Urinary bladder (tissue), 4 donors: ENCODE measurements around the gene RRAGC. TPM values are rescaled to one million over a fixed set of nuclear protein-coding genes. Genes with fewer than 3 reads are reported as not detected.

ENCODE experiments used
- DNase-seq: peaks from one replicate; pipeline ENCODE4 v3.0.0-alpha.2; 2015; ENCODE audit errors: extremely low spot score
- H3K27ac ChIP-seq: one replicate; pipeline ENCODE4 v1.5.1; 2013; ENCODE audit warnings: low read depth, mild to moderate bottlenecking, moderate library complexity
- H3K36me3 ChIP-seq: one replicate; pipeline ENCODE4 v1.6.1; 2013; ENCODE audit warnings: mild to moderate bottlenecking, moderate library complexity; ENCODE audit not compliant: insufficient read depth
- H3K4me1 ChIP-seq: one replicate; pipeline ENCODE4 v1.6.1; 2013; ENCODE audit warnings: mild to moderate bottlenecking, moderate library complexity; ENCODE audit not compliant: insufficient read depth
- H3K4me3 ChIP-seq: one replicate; pipeline ENCODE4 v1.5.1; 2013; ENCODE audit warnings: low read depth, low read length
- WGBS: extraction: QIAGEN DNeasy Blood & Tissue Kit; methylation state at CpG from one replicate; pipeline ENCODE4 v1.1.7; 2013; 5-methylcytosine and 5-hydroxymethylcytosine counted together
- polyA plus RNA-seq: library from polyadenylated mRNA; stranded (reverse); fragments of 200-250 nt; gene quantifications from one replicate; pipeline ENCODE4 v1.2.3, GENCODE V29; 2013
- small RNA-seq: library from RNA; depleted of rRNA; stranded (forward); fragments of <200 nt; gene quantifications from one replicate; pipeline ENCODE3, GENCODE V24; 2014
- total RNA-seq: library from RNA; depleted of rRNA; stranded (reverse); fragments of >200 nt; gene quantifications from one replicate; pipeline ENCODE4 v1.2.3, GENCODE V29; 2014
- donor health status: healthy with polysubstance abuse.
- donor health status: healthy.

RRAGC gene
- total and polyA plus RNA-seq, 2 donors, result 25.3 to 29.2 TPM

GRCh38 chr1:38793299-38793698, 66.3 kb downstream of the RRAGC start:
- no peak for DNase-seq
- H3K27ac ChIP-seq, result no peak overlapping the region
- H3K36me3 ChIP-seq, result no peaks in the 10 kb centered on the region
- no peaks in the 10 kb centered on the region for H3K4me1 ChIP-seq
- H3K4me3 ChIP-seq, result no peak overlapping the region

DNA sequence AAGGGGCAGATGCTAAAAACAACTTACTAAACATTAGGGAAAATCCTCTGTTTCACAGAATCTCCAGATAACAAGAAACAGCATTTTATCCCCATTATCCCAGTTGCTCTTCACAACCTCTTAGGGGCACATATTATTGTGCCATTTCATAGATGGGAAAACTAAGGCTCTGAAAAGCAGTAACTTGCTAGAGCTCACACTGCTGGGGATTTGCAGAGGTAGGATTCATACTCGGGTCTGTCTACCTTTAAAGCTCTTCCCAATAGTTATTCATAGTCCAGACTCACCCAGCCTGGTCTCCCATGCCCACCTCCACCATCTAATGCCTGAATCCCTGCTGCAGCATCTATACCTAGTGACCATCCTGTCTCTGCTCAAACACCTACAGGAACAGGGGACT, 67.7 kb downstream of the RRAGC start:
- Histone ChIP-seq H3K27ac (no peak overlapping the region), H3K36me3 (no peaks in the 10 kb centered on the region), H3K4me3 (no peak overlapping the region), H3K4me1 (no peaks in the 10 kb centered on the region)
- 54% methylated on average over 1 of the region's 1 CpG for WGBS
- DNase-seq, result no peak

GRCh38 chr1:38791164-38791515, 68.4 kb downstream of the RRAGC start:
- Histone ChIP-seq H3K27ac (no peak overlapping the region), H3K4me3 (no peak overlapping the region), H3K36me3 (no peaks in the 10 kb centered on the region), H3K4me1 (no peaks in the 10 kb centered on the region)
- no peak for DNase-seq

- H3K4me3 ChIP-seq, result no peak overlapping the region
- no peak overlapping the region for H3K27ac ChIP-seq
- DNase-seq, result no peak
- no peaks in the 10 kb centered on the region for H3K36me3 ChIP-seq
- H3K4me1 ChIP-seq, result no peaks in the 10 kb centered on the region
- WGBS, result 84% methylated on average over 6 of the region's 6 CpGs
Observed at GRCh38 chr1:38790422-38791163, 69.0 kb downstream of the RRAGC start.

- WGBS, result 43% methylated on average over 5 of the region's 5 CpGs
- no peaks in the 10 kb centered on the region for H3K36me3 ChIP-seq
- DNase-seq, result no peak
- H3K4me3 ChIP-seq, result no peak overlapping the region
- H3K27ac ChIP-seq, result no peak overlapping the region
- H3K4me1 ChIP-seq, result no peaks in the 10 kb centered on the region
Observed at GRCh38 chr1:38789498-38790169, 69.9 kb downstream of the RRAGC start.

DNA sequence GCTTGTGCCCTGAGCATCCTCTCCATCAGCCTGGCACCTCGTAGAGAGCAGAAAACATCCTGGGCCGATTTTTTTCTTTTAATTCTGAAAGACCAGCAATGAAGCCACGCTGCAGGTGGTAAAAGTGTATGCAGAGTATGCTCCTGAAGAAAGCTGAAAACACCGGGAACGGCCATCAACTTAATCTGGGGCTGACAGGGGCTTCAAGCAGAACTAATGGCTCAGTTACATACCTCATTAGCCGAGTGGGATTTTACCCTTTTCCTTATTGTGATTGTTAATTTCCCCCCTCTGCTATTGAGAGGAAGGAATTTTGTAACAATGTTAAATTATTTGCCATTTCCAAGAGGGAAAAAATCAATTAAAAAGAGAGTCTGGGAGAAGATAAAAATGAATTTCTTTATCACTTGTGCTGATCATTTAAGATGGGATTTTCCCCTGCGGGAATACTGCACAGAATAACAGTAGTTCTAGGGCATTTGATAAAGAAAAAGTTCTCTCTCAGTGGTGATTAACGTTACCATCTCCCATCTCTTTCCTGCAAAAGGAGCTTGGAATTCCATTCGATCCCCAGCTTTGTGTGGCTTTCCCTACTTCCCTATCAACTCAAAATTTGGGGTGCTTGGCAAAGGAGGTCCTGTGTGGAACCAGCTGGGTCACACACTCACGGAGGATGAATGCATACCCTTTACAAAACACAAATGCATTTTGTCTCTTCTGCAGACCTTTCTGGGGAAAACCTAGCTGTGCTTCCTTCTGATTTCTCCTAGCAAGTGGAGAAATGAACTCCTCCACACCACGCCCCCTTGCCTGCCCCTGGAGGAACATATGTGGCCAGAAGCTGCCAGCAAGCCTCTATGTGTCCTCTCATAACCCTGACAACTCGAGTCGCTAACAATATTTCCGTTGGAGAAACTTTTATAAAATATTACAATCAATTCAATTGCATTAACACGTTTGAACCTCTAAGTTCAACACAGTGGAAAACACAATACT, 70.9 kb downstream of the RRAGC start:
- Histone ChIP-seq H3K4me1 (no peaks in the 10 kb centered on the region), H3K27ac (no peak overlapping the region), H3K36me3 (no peaks in the 10 kb centered on the region), H3K4me3 (no peak overlapping the region)
- DNase-seq, result no peak
- 45% methylated on average over 15 of the region's 15 CpGs for WGBS

Small RNA genes within 50 kb of the gene (small RNA-seq; reads per million reads assigned to genes)
- not detected for gene GJA9-MYCBP

Other genes starting within 250 kb of the RRAGC start
- 17.2 TPM for gene MYCBP, start 13.6 kb upstream of the RRAGC start, total RNA-seq
- gene MYCBP, start 13.6 kb upstream of the RRAGC start, polyA plus RNA-seq, result 14.3 TPM
- 0.16 TPM for gene GJA9, start 21.8 kb upstream of the RRAGC start, total RNA-seq
- not detected for gene GJA9, start 21.8 kb upstream of the RRAGC start, polyA plus RNA-seq
- 6.3 TPM for gene RHBDL2, start 82.1 kb upstream of the RRAGC start, total RNA-seq
- 2.9 TPM for gene RHBDL2, start 82.1 kb upstream of the RRAGC start, polyA plus RNA-seq
- 35.2 TPM for gene AKIRIN1, start 131.5 kb upstream of the RRAGC start, total RNA-seq
- 39.1 TPM for gene AKIRIN1, start 131.5 kb upstream of the RRAGC start, polyA plus RNA-seq
- gene NDUFS5, start 166.6 kb upstream of the RRAGC start, total RNA-seq, result 368 TPM
- 552 TPM for gene NDUFS5, start 166.6 kb upstream of the RRAGC start, polyA plus RNA-seq